Loucy (cell line): ENCODE measurements around the gene OR1I1.
A peak's percentile ranks its signal among the peaks of the same experiment; 100 is the strongest.

Experiments used
- H2AFZ ChIP-seq: fragments of 200-600 bp; sonication (generic); 2 replicates; pipeline ENCODE4 v1.6.0; 2016; ENCODE audit warnings: antibody characterized with exemption, mild to moderate bottlenecking, low read length, moderate library complexity
- H3F3A ChIP-seq: fragments of 200-600 bp; 2 replicates; pipeline ENCODE4 v1.6.0; 2016; ENCODE audit warnings: antibody characterized with exemption, low read depth, mild to moderate bottlenecking
- H3K27me3 ChIP-seq: fragments of 200-600 bp; sonication (generic); 2 replicates; pipeline ENCODE4 v1.6.1; 2014; ENCODE audit warnings: low read length, mild to moderate bottlenecking; ENCODE audit not compliant: insufficient read depth, poor library complexity, severe bottlenecking
- H3K36me3 ChIP-seq: fragments of 200-600 bp; sonication (generic); 2 replicates; pipeline ENCODE4 v1.6.1; 2016; ENCODE audit warnings: low read length; ENCODE audit not compliant: insufficient read depth
- H3K4me1 ChIP-seq: fragments of 200-600 bp; sonication (generic); 2 replicates; pipeline ENCODE4 v1.5.1; 2014; ENCODE audit warnings: low read length, mild to moderate bottlenecking; ENCODE audit not compliant: insufficient read depth, poor library complexity, severe bottlenecking
- H3K4me2 ChIP-seq: fragments of 200-600 bp; sonication (generic); 2 replicates; pipeline ENCODE4 v1.6.0; 2014; ENCODE audit warnings: antibody characterized with exemption, low read length, low read depth, mild to moderate bottlenecking; ENCODE audit not compliant: poor library complexity, severe bottlenecking
- H3K4me3 ChIP-seq: fragments of 200-600 bp; sonication (generic); 2 replicates; pipeline ENCODE4 v1.5.1; 2014; ENCODE audit warnings: low read length, mild to moderate bottlenecking, mixed read lengths; ENCODE audit not compliant: poor library complexity, severe bottlenecking
- H3K79me2 ChIP-seq: fragments of 200-600 bp; sonication (generic); 2 replicates; pipeline ENCODE4 v1.6.1; 2014; ENCODE audit warnings: low read length; ENCODE audit not compliant: insufficient read depth
- H3K9ac ChIP-seq: fragments of 200-600 bp; sonication (generic); 2 replicates; pipeline ENCODE4 v1.6.0; 2014; ENCODE audit warnings: mild to moderate bottlenecking, low read depth, low read length, moderate library complexity; ENCODE audit not compliant: poor library complexity, severe bottlenecking
- H3K9me2 ChIP-seq: fragments of 200-600 bp; sonication (generic); replicated peaks from 2 replicates; pipeline ENCODE4 v1.6.1; 2016; ENCODE audit warnings: low read depth, low read length, mixed read lengths
- H3K9me3 ChIP-seq: fragments of 200-600 bp; sonication (generic); 2 replicates; pipeline ENCODE4 v1.6.1; 2014; ENCODE audit warnings: mild to moderate bottlenecking, antibody characterized with exemption, low read length, low read depth; ENCODE audit not compliant: insufficient read depth
- H4K20me1 ChIP-seq: fragments of 200-600 bp; sonication (generic); 2 replicates; pipeline ENCODE4 v1.6.0; 2014; ENCODE audit warnings: antibody characterized with exemption, low read length, mild to moderate bottlenecking; ENCODE audit not compliant: insufficient read depth, poor library complexity, severe bottlenecking
- CTCF ChIP-seq: fragments of 200-600 bp; sonication (generic); conservative IDR thresholded peaks from 2 replicates; pipeline ENCODE4 v1.5.1; 2014; ENCODE audit warnings: mild to moderate bottlenecking, antibody characterized with exemption, low read length
- EZH2phosphoT487 ChIP-seq: fragments of 200-600 bp; IDR thresholded peaks from 2 replicates; pipeline ENCODE4 v1.6.1; 2018; ENCODE audit warnings: antibody characterized with exemption, mild to moderate bottlenecking, moderate library complexity, borderline replicate concordance

OR1I1 gene

GRCh38 chr19:15087182-15087581, 5.2 kb downstream of the OR1I1 start:
- Histone ChIP-seq H3K36me3 (no peaks in the 10 kb centered on the region), H3K4me1 (no peaks in the 10 kb centered on the region), H2AFZ (no peak overlapping the region), H3F3A (no peaks in the 10 kb centered on the region), H3K27me3 (no peaks in the 10 kb centered on the region), H3K79me2 (no peaks in the 10 kb centered on the region), H3K4me2 (no peak overlapping the region), H3K9me3 (no peaks in the 10 kb centered on the region), H3K9me2 (no peaks in the 10 kb centered on the region), H4K20me1 (no peaks in the 10 kb centered on the region), H3K9ac (no peak overlapping the region), H3K4me3 (no peak overlapping the region)
- TF ChIP-seq EZH2phosphoT487: no peak
- TF ChIP-seq CTCF: no peak

- H3K4me2 ChIP-seq: no peak overlapping the region
Observed at GRCh38 chr19:15091918-15092753, 10.1 kb downstream of the OR1I1 start.

GRCh38 chr19:15093001-15093400, 11.0 kb downstream of the OR1I1 start:
- Histone ChIP-seq H3K9me2 (no peaks in the 10 kb centered on the region), H3F3A (no peaks in the 10 kb centered on the region), H3K9me3 (no peaks in the 10 kb centered on the region), H3K79me2 (no peaks in the 10 kb centered on the region), H3K4me2 (no peak overlapping the region), H3K27me3 (no peaks in the 10 kb centered on the region), H4K20me1 (no peaks in the 10 kb centered on the region), H3K4me3 (no peak overlapping the region), H2AFZ (no peak overlapping the region), H3K4me1 (no peaks in the 10 kb centered on the region), H3K36me3 (no peaks in the 10 kb centered on the region), H3K9ac (no peak overlapping the region)
- TF ChIP-seq CTCF (no peak), EZH2phosphoT487 (no peak)

More at GRCh38 chr19:15091918-15092753, 10.1 kb downstream of the OR1I1 start:
- TF ChIP-seq CTCF (peak; percentile 67), EZH2phosphoT487 (no peak)
- Histone ChIP-seq H2AFZ (no peak overlapping the region), H3K36me3 (no peaks in the 10 kb centered on the region), H3K9me2 (no peaks in the 10 kb centered on the region), H3K4me3 (no peak overlapping the region), H3F3A (no peaks in the 10 kb centered on the region), H4K20me1 (no peaks in the 10 kb centered on the region), H3K9me3 (no peaks in the 10 kb centered on the region), H3K4me1 (no peaks in the 10 kb centered on the region), H3K9ac (no peak overlapping the region), H3K27me3 (no peaks in the 10 kb centered on the region), H3K79me2 (no peaks in the 10 kb centered on the region)
